SK-N-MC (cell line): ENCODE data around the gene STX8.

Experiments used
- EZH2 ChIP-seq: fragments of 200-600 bp; sonication (generic); IDR thresholded peaks from one replicate; pipeline ENCODE4 v1.6.1; 2017; ENCODE audit warnings: antibody characterized with exemption
- FOXP2 ChIP-seq: optimal IDR thresholded peaks from 2 replicates; pipeline ENCODE3; 2011; ENCODE audit warnings: mild to moderate bottlenecking, moderate library complexity; ENCODE audit not compliant: insufficient read depth; ENCODE audit errors: extremely low read length, control extremely low read depth
- POLR2AphosphoS5 ChIP-seq: IDR thresholded peaks from 2 replicates; pipeline ENCODE4 v1.6.1; 2012; ENCODE audit warnings: mild to moderate bottlenecking, low read depth, low read length, borderline replicate concordance

- TF ChIP-seq EZH2: no peak
- TF ChIP-seq POLR2AphosphoS5: no peak
- TF ChIP-seq FOXP2: no peak
Measured at GRCh38 chr17:9410737-9411136, 164.9 kb downstream of the STX8 start.
